Naive thymus-derived CD4-positive, alpha-beta T cell (primary cell): ENCODE measurements around the gene ARPC1A. TPM values are rescaled to one million over a fixed set of nuclear protein-coding genes. Genes with fewer than 3 reads are reported as not detected.

Experiments used
- ATAC-seq: fragments of 150-1000 bp; cut with Tn5 transposase; 2 replicates; pipeline ENCODE4 v1.10.0; 2021; ENCODE audit warnings: mild to moderate bottlenecking, moderate library complexity
- CTCF ChIA-PET: fragments of 350-600 bp; sonication (Branson Sonifier 250); formaldehyde crosslinking; loops from one replicate; lab custom pipeline; 2021; ENCODE audit warnings: antibody characterized with exemption; lab: Charles Lee
- POLR2A ChIA-PET: fragments of 350-600 bp; sonication (Branson Sonifier 250); formaldehyde crosslinking; loops from one replicate; lab custom pipeline; 2021; ENCODE audit warnings: antibody characterized with exemption, inconsistent platforms; lab: Charles Lee
- DNase-seq, 9 donors: peaks; one replicate each; pipeline versions ENCODE4 v3.0.0 to v3.0.0-alpha.2; 2020 to 2022; ENCODE audit warnings: mixed read lengths in 1 of 9
- H3K27ac ChIP-seq: one replicate; pipeline ENCODE4 v1.7.0; 2013; ENCODE audit warnings: mild to moderate bottlenecking, low read depth, low read length, moderate library complexity
- H3K27me3 ChIP-seq, 2 donors: one replicate each; pipeline ENCODE4 v1.7.0; 2013; ENCODE audit warnings: low read length in 2 of 2, mild to moderate bottlenecking in 2 of 2, moderate library complexity in 2 of 2; ENCODE audit not compliant: control insufficient read depth in 2 of 2, insufficient read depth in 2 of 2
- H3K36me3 ChIP-seq, 3 experiments: 1 replicate in 2 of 3; 2 replicates in 1 of 3; pipeline ENCODE4 v1.7.0; 2013; ENCODE audit warnings: low read length in 3 of 3, mild to moderate bottlenecking in 3 of 3, moderate library complexity in 1 of 3; ENCODE audit not compliant: insufficient read depth in 3 of 3, control insufficient read depth in 2 of 3
- H3K4me1 ChIP-seq, 2 donors: one replicate each; pipeline ENCODE4 v1.7.0; 2013; ENCODE audit warnings: low read length in 2 of 2, mild to moderate bottlenecking in 2 of 2, moderate library complexity in 1 of 2; ENCODE audit not compliant: control insufficient read depth in 2 of 2, insufficient read depth in 2 of 2
- H3K4me3 ChIP-seq: 2 replicates; pipeline ENCODE4 v1.7.0; 2013; ENCODE audit warnings: mild to moderate bottlenecking, low read length
- H3K9me3 ChIP-seq, 3 experiments: 1 replicate in 2 of 3; 2 replicates in 1 of 3; pipeline ENCODE4 v1.7.0; 2013; ENCODE audit warnings: low read length in 3 of 3; ENCODE audit not compliant: control insufficient read depth in 2 of 3
- H3K27ac Mint-ChIP-seq, 9 donors: one replicate each; pipeline ENCODE4 v1.8.0; 2020 to 2022; ENCODE audit warnings: mixed read lengths in 9 of 9, mild to moderate bottlenecking in 8 of 9, moderate library complexity in 5 of 9, inconsistent platforms in 2 of 9
- H3K27me3 Mint-ChIP-seq, 5 donors: one replicate each; pipeline ENCODE4 v1.8.0; 2021 to 2022; ENCODE audit warnings: mixed read lengths in 5 of 5, mild to moderate bottlenecking in 1 of 5
- H3K36me3 Mint-ChIP-seq, 5 donors: one replicate each; pipeline ENCODE4 v1.8.0; 2020 to 2022; ENCODE audit warnings: mixed read lengths in 5 of 5, mild to moderate bottlenecking in 3 of 5, inconsistent platforms in 1 of 5
- H3K4me1 Mint-ChIP-seq, 7 donors: one replicate each; pipeline ENCODE4 v1.8.0; 2020 to 2022; ENCODE audit warnings: mixed read lengths in 7 of 7, mild to moderate bottlenecking in 3 of 7, inconsistent platforms in 1 of 7
- H3K4me3 Mint-ChIP-seq, 10 donors: one replicate each; pipeline ENCODE4 v1.8.0; 2020 to 2022; ENCODE audit warnings: mild to moderate bottlenecking in 10 of 10, mixed read lengths in 10 of 10, moderate library complexity in 6 of 10, inconsistent platforms in 2 of 10
- H3K9me3 Mint-ChIP-seq, 11 donors: one replicate each; pipeline ENCODE4 v1.8.0; 2020 to 2022; ENCODE audit warnings: mixed read lengths in 11 of 11, mild to moderate bottlenecking in 4 of 11, inconsistent platforms in 1 of 11, moderate library complexity in 1 of 11
- intact Hi-C, 2 donors: fragments of 100-400 bp; cut with micrococcal nuclease; formaldehyde crosslinking; loops; one replicate each; pipeline ENCODE4 v1.15.1; 2023
- polyA plus RNA-seq, 2 donors: library from polyadenylated mRNA; unstranded; fragments of 300-500 nt; fragmentation: Illumina TruSeq; gene quantifications; one replicate each; pipeline ENCODE4 v1.2.3, GENCODE V29; 2021
- total RNA-seq, 6 experiments: library from RNA in 5 of 6; stranded (reverse) in 5 of 6; gene quantifications; 1 replicate in 5 of 6; 2 replicates in 1 of 6; pipeline ENCODE4 v1.2.3 and lab custom pipeline; 2021 to 2026

ARPC1A gene
- total and polyA plus RNA-seq, 7 experiments from 2014 or later, result 28.1 to 101 (median 53.4) TPM

DNA sequence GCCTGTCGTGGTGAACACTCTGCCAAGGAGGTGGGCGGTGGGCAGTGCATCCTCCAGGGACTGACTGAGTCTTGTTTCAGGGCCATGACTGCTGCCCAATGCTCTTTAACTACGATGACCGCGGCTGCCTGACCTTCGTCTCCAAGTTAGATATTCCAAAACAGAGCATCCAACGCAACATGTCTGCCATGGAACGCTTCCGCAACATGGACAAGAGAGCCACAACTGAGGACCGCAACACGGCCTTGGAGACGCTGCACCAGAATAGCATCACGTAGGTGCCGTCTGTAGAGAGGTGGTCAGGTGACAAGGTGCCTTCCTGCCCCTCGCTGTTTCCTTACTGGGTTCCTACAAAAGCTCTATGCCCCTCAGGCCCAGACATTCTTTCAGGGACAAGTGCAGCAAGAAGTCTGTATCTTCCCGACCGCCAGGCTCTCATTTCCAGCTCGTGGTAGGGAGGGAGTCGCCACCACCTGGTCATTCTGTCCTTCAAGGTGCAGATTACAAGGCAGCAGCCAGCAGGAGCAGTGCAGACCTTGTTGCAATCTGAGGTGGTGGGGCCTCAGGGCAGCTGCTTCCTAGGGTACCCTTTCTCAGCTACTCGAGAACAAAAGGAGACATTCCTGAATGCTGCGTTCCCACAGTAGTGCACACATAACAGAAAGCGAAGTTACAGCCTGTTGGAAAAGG is 33.9 kb downstream of the ARPC1A start:
- Histone ChIP-seq H3K4me3 (no peak overlapping the region), H3K9me3 (no peaks in the 10 kb centered on the region), H3K36me3 (peaks cover 14 to 85% (median 21%) of the 10 kb centered on the region in 3 experiments), H3K27ac (no peak overlapping the region), H3K4me1 (no peaks in the 10 kb centered on the region), H3K27me3 (no peaks in the 10 kb centered on the region)
- no peak for DNase-seq
- H3K9me3 Mint-ChIP-seq, result no peaks in the 10 kb centered on the region
- peaks cover 0 to 2% (median 0%) of the 10 kb centered on the region in 7 donors for H3K4me1 Mint-ChIP-seq
- intact Hi-C loops, result no loop called here
- no peaks in the 10 kb centered on the region for H3K27me3 Mint-ChIP-seq
- H3K27ac Mint-ChIP-seq, result peak overlapping the region in 1 of 9 donors; percentile 10
- POLR2A ChIA-PET, result interaction anchor here (0.6 to 0.7 kb wide), 2 partner anchors 89 to 304 kb away, joined by 3 to 4 read pairs; no protein-coding TSS in a partner anchor
- peaks cover 7 to 22% (median 18%) of the 10 kb centered on the region in 5 donors for H3K36me3 Mint-ChIP-seq
- no peak for ATAC-seq
- CTCF ChIA-PET, result interaction anchor here (0.6 to 1.2 kb wide), 2 partner anchors 50 to 1168 kb away, joined by 3 to 8 read pairs; no protein-coding TSS in a partner anchor
- no peak overlapping the region for H3K4me3 Mint-ChIP-seq

- Histone ChIP-seq H3K4me3 (no peak overlapping the region), H3K27me3 (no peaks in the 10 kb centered on the region), H3K9me3 (no peaks in the 10 kb centered on the region), H3K27ac (no peak overlapping the region), H3K4me1 (no peaks in the 10 kb centered on the region), H3K36me3 (peaks cover 20 to 86% (median 20%) of the 10 kb centered on the region in 3 experiments)
- DNase-seq, result no peak
- ChIA-PET POLR2A (interaction anchor here (0.6 kb wide), 1 partner anchor 450 kb away, joined by 5 read pairs; no protein-coding TSS in a partner anchor), CTCF (interaction anchor here (0.6 to 1.0 kb wide), 6 partner anchors 10 to 553 kb away, joined by 3 to 8 read pairs (median 4); no protein-coding TSS in a partner anchor)
- intact Hi-C loops, result no loop called here
- no peak for ATAC-seq
- Mint-ChIP-seq H3K27me3 (no peaks in the 10 kb centered on the region), H3K9me3 (no peaks in the 10 kb centered on the region), H3K36me3 (peaks cover 3 to 17% (median 10%) of the 10 kb centered on the region in 5 donors), H3K4me1 (peaks cover 0 to 4% (median 0%) of the 10 kb centered on the region in 7 donors), H3K27ac (peak overlapping the region in 2 of 9 donors; percentile 9 to 25), H3K4me3 (no peak overlapping the region)
Measured at GRCh38 chr7:99362801-99363200, 37.1 kb downstream of the ARPC1A start.

DNA sequence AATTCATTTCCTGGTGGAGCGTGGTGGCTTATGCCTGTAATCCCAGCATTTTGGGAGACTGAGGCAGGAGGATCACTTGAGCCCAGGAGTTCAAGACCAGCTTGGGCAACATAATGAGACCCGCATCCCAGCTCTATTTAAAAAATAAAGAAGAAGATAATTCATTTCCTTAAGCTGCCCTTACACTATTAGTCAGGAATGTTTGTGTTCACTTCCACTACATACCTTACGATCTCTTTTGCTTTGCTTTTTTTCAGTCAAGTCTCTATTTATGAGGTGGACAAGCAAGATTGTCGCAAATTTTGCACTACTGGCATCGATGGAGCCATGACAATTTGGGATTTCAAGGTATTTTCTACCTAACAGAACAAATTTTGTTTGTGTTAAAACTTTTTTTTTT is 37.6 kb downstream of the ARPC1A start:
- intact Hi-C loops, result no loop called here
- H3K36me3 Mint-ChIP-seq, result peaks cover 0 to 13% (median 8%) of the 10 kb centered on the region in 5 donors
- ChIA-PET CTCF (interaction anchor here (0.6 to 1.0 kb wide), 6 partner anchors 11 to 553 kb away, joined by 3 to 5 read pairs (median 4); no protein-coding TSS in a partner anchor), POLR2A (interaction anchor here (0.6 kb wide), 1 partner anchor 191 kb away, joined by 4 read pairs; no protein-coding TSS in a partner anchor)
- H3K27me3 Mint-ChIP-seq, result no peaks in the 10 kb centered on the region
- Histone ChIP-seq H3K4me3 (no peak overlapping the region), H3K4me1 (no peaks in the 10 kb centered on the region), H3K27ac (no peak overlapping the region), H3K9me3 (no peaks in the 10 kb centered on the region), H3K27me3 (no peaks in the 10 kb centered on the region), H3K36me3 (peaks cover 16 to 81% (median 18%) of the 10 kb centered on the region in 3 experiments)
- no peak overlapping the region for H3K4me3 Mint-ChIP-seq
- no peaks in the 10 kb centered on the region for H3K9me3 Mint-ChIP-seq
- peak overlapping the region in 1 of 9 donors; percentile 45 for H3K27ac Mint-ChIP-seq
- peaks cover 0 to 4% (median 0%) of the 10 kb centered on the region in 7 donors for H3K4me1 Mint-ChIP-seq
- DNase-seq (no peak), ATAC-seq (no peak)

- ChIA-PET POLR2A (interaction anchor here (1.1 to 1.6 kb wide), 3 partner anchors 28 to 134 kb away, joined by 3 read pairs; partner anchors contain the start of gene ZNF394), CTCF (interaction anchor here (0.6 to 2.6 kb wide), 17 partner anchors 12 to 540 kb away, joined by 3 to 21 read pairs (median 4); partner anchors contain the start of genes BUD31, PDAP1 and ZNF394)
- Mint-ChIP-seq H3K36me3 (peaks cover 0 to 10% (median 7%) of the 10 kb centered on the region in 5 donors), H3K4me3 (no peak overlapping the region), H3K9me3 (no peaks in the 10 kb centered on the region), H3K4me1 (peaks cover 0 to 12% (median 0%) of the 10 kb centered on the region in 7 donors), H3K27me3 (no peaks in the 10 kb centered on the region), H3K27ac (peak overlapping the region in 5 of 9 donors; percentile 20 to 81 (median 22))
- intact Hi-C loops, result loop anchor here (1.0 to 5.0 kb wide), 5 partner anchors 9 to 472 kb away; partner anchors contain the start of genes ARPC1A (in 1 of the 2), ARPC1B (in 1 of the 2), BUD31 (in 1 of the 2) and PDAP1 (in 1 of the 2)
- Histone ChIP-seq H3K27me3 (no peaks in the 10 kb centered on the region), H3K27ac (no peak overlapping the region), H3K4me1 (no peaks in the 10 kb centered on the region), H3K9me3 (no peaks in the 10 kb centered on the region), H3K36me3 (peaks cover 10 to 61% (median 18%) of the 10 kb centered on the region in 3 experiments), H3K4me3 (no peak overlapping the region)
- peak; percentile 97 for ATAC-seq
- peak; percentile 49 to 77 (median 64) for DNase-seq
Measured at GRCh38 chr7:99365318-99366141, 39.8 kb downstream of the ARPC1A start.

DNA sequence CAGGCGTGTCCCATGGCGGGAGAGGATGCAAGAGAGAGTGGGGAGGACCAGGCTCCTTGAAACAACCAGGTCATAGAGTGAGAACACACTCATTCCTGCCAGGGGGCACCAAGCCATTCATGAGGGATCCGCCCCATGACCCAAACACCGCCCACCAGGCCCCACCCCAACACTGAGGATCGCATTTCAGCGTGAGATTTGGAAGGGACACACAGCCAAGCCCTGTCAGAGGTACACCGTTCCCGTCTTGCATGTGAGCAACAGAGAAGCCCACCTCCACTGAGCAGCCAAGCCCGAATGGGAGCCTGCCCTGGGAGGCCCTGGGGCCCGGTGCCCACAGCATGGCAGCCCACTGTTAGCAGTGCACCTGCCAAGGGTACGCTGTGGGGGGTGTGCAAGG is 40.9 kb downstream of the ARPC1A start:
- Histone ChIP-seq H3K36me3 (peaks cover 10 to 50% (median 18%) of the 10 kb centered on the region in 3 experiments), H3K4me3 (no peak overlapping the region), H3K9me3 (no peaks in the 10 kb centered on the region), H3K4me1 (no peaks in the 10 kb centered on the region), H3K27me3 (no peaks in the 10 kb centered on the region), H3K27ac (no peak overlapping the region)
- ATAC-seq (no peak), DNase-seq (no peak)
- intact Hi-C loops, result loop anchor here (5.0 kb wide), 2 partner anchors 39 to 471 kb away; partner anchors contain the start of gene ARPC1A (in 1 of the 2)
- Mint-ChIP-seq H3K4me1 (peaks cover 0 to 12% (median 0%) of the 10 kb centered on the region in 7 donors), H3K4me3 (no peak overlapping the region), H3K9me3 (no peaks in the 10 kb centered on the region), H3K36me3 (peaks cover 0 to 10% (median 7%) of the 10 kb centered on the region in 5 donors), H3K27me3 (no peaks in the 10 kb centered on the region), H3K27ac (peak overlapping the region in 1 of 9 donors; percentile 21)
- CTCF ChIA-PET, result interaction anchor here (0.6 to 1.0 kb wide), 3 partner anchors 19 to 539 kb away, joined by 3 to 4 read pairs (median 4); no protein-coding TSS in a partner anchor
- POLR2A ChIA-PET, result interaction anchor here (1.3 kb wide), 1 partner anchor 13 kb away, joined by 4 read pairs; no protein-coding TSS in a partner anchor
